Measurements from ENCODE around the gene DOCK1.
A peak's percentile ranks its signal among the peaks of the same experiment; 100 is the strongest.

Gene DOCK1

DNA sequence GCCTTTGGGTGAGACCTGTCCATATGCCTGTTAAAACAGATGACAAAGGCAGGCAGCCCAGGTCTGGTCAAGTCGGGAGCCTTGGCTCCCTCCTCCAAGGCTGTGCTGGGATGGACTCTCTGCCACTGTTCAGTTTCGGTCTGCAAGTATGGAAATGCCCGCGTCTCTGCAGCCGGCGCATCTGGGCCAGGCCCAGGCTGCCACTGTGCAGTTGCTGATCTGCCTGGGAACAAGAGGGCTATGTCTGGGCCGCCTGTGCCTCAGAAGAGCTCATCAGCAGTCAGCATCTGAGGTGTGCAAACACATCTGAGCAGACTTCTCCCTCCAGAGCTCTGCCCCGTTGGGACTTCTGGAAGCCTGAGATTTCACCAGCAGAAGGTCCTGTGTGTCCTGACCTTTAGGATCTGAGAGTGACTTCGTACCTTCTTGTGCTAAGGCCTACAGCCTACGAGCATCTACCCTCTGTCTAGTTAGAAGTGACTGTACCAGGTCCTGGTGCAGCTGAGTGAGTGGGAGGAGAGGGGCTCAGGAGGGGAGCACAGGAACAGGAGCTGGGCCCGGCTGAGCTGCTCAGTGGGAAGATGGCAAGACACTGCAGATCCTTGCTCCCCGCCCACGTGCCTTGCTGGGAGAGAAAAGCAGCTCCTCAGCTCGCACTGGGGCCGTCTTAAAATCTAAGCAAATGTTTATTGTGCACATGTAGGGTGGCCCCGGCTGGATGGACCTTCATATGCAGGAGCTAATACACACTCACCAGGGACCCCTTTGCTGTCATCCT lies 50.9 kb downstream of the DOCK1 start:
- DNase-seq, result no peak

GRCh38 chr10:126956712-126957108 lies 51.5 kb downstream of the DOCK1 start:
- no peak for DNase-seq

GRCh38 chr10:126957111-126957510 lies 51.9 kb downstream of the DOCK1 start:
- DNase-seq, result no peak

GRCh38 chr10:126959431-126959830 lies 54.2 kb downstream of the DOCK1 start:
- DNase-seq, result no peak

DNA sequence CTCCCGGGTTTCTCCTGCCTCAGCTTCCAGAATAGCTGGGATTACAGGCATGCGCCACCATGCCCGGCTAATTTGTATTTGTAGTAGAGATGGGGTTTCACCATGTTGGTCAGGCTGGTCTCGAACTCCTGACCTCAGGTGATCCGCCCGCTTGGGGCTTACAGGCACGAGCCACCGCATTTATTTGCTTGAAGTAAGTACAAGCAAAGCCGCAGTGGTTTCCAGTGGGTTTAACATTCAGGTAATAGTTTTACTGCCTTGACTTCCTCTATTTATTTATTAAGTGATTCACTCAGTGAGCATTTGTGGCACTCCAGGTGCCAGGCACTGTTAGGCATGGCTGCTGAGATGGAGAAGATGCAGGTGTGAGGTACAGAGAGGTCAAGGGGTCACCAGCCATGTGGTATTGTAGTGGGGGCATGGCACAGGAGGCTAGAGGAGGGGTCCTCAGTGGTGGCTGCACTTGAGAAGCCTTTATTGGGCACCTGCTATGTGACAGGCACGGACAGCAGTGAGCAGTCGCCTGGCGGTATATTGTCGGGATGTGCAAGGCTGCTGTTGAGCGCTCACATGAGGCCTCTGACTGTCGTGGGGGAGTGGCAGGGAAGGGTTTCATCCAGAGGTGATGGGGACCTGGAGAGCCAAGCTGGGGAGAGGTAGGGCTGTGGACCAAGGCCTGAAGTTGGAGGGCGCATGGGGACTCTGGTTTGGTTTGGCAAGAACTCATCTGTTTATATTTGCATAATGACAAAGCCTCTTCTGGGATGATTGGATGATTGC lies 54.9 kb downstream of the DOCK1 start:
- no peak for DNase-seq

DNA sequence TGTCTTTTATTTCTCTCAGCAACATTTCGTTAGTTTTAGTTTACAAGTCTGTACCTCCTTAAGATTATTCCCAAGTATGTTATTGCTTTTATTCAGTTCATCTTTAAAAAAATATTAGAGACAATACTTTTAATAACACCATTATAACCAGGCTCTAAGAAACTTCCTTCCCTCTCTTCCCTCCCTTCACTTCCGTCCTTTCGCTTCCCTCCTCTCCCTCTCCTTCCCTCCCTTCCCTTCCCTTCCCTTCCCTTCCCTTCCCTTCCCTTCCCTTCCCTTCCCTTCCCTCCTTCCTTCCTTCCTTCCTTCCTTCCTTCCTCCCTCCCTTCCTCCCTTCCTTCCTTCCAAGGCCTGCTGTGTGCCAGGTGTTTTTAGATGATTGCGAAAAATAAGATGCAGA lies 58.1 kb downstream of the DOCK1 start:
- DNase-seq, result no peak

GRCh38 chr10:126964190-126964589 lies 59.0 kb downstream of the DOCK1 start:
- DNase-seq, result no peak

DNA sequence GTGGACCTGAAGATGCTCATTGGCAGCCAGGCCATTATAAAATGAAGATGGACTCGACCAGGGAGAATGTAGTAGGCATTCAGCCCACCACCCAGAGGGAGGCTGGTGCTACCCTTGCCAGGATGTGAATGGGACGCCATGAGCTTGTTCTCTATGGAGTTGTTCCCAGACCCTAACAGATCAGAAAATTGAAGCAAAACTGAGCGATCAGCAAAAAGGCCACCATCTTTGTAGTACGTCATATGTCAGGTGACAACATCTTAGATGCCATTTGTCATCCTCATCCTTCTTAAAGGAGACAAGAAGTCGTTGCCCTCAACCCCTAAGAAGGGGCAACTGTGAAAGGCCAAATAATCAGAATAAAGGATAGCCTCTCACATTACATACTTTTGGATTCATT lies 61.7 kb downstream of the DOCK1 start:
- no peak for DNase-seq

DNA sequence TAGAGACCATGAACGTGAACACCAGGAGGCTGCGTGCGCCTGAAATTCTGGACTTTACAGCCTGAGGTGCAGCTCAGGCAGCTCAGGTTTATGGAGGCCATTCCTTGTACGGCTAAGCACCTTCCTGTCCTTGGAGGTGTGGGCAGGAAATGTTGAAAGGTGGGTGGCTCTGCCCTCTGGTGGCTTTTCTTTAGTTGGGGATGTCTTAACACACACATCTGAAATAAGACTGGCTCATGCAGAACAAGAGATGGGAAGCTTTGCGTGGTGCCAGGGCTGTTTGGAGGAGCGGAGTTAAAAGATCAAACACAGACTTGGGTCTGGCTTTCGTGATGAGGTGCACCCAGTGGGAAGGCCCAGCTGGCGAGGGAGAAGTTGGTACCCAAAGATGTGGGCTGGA lies 64.1 kb downstream of the DOCK1 start:
- no peak for DNase-seq

DNA sequence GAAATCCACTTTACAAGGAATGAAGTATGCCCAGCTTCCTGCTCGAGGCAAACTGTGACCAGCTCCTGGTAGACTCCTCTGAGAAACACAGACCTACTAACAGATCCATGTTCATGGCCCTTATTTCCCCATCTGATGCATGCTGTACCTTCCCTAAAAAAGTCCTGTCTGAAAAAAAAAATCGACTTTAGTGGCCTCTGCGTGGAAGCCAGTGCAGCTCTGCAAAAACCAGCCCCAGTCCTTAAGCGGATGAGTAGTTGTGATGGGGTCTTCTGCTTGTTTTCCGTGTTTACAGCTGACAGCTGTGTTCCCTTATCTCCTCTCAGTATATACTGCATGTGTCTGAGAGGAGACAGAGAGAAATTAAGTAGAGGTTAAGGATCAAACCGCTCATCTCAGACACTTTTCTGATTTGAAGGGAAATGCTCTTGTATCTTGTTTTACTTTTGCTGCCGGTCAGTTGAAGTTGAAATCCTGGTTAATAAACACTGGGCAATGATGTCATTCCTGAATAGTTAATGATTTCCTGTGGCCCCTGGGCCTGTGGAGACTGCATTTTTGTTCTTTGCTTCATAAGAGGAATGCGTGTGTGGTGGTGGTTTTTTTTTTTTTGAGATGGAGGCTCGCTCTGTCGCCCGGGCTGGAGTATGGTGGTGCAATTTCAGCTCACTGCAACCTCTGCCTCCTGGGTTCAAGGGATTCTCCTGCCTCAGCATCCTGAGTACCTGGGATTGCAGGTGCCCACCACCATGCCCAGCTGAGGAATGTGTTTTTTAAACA lies 67.6 kb downstream of the DOCK1 start:
- no peak for DNase-seq

DNA sequence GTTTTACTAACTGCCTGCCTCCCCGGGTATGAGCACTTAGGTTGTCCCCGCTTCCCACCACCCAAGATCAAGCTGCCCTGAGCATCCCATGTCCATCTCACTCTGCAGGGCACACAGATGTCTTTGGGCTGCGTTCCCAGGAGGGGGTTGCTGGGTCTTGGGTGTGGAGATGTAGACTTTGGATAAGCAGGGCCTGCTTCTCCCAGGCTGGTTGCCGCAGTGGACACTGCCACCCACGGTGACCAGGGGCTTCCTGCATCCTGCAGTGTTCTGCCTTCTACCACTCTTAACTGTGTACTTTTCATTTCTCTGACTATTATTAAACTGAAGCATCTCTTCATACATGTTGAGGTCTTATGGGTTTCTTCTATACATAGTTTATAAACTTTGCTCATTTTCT lies 70.0 kb downstream of the DOCK1 start:
- DNase-seq, result no peak

GRCh38 chr10:126977216-126977615 lies 72.0 kb downstream of the DOCK1 start:
- DNase-seq, result no peak

GRCh38 chr10:126979311-126979710 lies 74.1 kb downstream of the DOCK1 start:
- no peak for DNase-seq

DNA sequence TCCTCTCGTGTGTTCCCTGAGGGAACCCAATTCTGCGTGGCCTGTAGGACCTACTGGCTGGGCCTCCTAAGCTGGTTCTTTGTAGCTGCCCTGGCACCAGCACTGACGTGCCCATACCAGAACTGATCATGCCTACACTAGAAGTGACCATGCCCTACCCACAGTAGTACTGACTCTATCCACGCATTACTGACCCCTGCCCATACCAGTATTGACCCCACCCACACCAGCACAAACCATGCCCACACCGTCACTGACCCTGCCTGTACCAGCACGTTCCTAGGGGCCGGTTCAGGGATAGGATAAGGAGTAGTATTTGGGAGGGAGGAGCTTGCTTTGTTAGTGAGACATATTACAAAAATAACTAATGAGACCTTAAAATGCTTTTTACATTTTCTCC lies 88.0 kb downstream of the DOCK1 start:
- DNase-seq, result no peak

- no peak for DNase-seq
Observed at GRCh38 chr10:126997801-126998590, 92.8 kb downstream of the DOCK1 start.

- DNase-seq, result no peak
Observed at GRCh38 chr10:127000598-127000997, 95.4 kb downstream of the DOCK1 start.

DNA sequence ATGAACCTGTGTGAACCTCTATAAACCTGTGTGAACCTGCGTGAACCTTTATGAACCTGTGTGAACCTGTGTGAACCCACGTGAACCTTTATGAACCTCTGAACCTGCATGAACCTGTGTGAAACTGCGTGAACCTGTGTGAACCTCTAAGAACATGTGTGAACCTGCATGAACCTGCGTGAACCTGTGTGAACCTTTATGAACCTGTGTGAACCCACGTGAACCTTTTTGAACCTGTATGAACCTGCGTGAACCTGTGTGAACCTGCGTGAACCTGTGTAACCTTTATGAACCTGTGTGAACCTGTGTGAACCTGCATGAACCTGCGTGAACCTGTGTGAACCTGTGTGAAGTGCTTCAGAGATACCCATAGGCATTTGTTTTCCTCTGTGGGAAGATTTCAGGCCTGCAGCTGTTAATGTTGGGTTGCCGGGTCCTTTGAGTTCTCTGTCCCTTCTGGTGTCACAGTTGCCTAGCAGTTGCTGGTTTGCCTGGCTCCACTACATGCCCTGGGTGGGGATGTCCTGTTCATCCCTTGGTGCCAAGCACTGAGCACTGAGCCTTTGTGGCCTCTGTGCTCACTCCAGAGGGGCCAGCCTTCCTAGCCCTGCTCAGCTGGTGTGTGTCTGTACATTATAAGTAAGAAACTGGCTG lies 97.9 kb downstream of the DOCK1 start:
- DNase-seq, result no peak

GRCh38 chr10:127006453-127006852 lies 101.2 kb downstream of the DOCK1 start:
- no peak for DNase-seq

GRCh38 chr10:127009366-127009765 lies 104.1 kb downstream of the DOCK1 start:
- no peak for DNase-seq

DNA sequence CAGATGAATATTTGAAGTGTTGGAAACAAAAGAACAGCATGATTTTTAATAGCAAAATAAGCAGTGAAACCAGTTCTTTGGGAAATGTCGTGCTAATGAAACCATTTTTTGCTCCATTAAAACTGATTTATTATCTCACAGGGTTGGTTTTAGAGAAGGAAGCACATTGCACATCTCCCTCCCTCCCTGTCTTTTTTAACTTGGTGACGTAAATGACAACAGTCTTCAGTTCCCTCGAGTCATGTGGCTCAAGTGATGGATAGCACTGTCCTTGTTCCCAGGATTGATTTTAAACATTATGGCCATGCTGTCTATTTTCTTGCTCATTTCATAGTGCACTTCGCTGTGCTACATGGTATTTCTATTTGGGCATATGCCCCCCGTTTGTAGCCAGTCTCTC lies 105.9 kb downstream of the DOCK1 start:
- DNase-seq, result no peak

DNA sequence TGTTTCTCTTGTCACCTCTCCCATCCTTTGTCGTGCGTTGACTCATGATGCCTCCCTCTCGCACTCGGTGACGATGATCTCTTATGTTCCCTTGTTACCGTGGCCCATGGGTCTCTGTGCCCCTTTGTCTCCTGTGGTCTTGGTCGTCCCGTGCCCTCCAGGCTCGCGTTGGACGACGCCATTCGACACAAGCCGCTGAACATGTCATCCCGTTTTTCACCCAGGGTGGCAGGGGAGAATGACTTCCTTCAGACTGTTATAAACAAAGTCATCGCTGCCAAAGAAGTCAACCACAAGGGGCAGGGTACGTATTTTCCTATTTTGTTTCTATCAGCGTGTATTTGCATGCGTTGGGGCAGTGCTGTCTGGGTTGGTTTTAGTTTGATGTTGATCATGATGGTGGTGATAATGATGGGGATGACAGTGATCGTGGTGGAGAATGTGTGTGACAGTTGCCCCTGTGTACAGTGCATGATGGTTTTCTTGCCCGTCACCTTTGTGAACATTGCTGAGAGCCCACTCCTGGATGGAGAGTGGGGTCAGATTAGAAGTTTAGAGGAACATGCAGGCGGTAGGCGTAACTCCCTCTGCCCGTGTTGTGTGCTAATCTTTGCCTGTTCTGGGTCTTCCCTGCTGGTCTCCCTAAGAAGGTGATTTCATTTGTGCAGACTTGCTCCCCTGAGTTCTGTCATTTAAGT lies 107.0 kb downstream of the DOCK1 start:
- no peak for DNase-seq

DNA sequence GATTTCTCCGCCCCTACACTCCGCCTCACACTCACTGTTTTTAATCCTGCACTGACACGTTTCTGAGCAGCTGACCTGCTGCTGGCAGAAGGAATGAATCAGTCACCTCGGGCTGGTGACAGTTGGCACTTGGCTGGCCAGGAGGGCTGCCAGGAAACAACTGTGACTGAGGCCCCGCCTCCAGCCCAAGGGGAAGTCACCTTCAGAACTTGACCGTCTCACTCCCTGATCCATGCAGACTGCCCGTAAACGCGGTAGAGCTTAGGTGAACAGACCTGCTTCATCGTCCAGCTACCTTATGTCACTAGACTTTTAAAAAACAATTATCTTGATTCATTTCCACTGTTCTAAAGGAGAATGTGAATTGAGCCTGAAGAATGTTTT lies 107.5 kb downstream of the DOCK1 start:
- DNase-seq, result peak; percentile 9

Data from NCI-H1105 (cell line).